Measurements from ENCODE around the gene RPS6KA5. TPM values are rescaled to one million over a fixed set of nuclear protein-coding genes. Genes with fewer than 3 reads are reported as not detected.

Gene RPS6KA5
- 15.7 and 15.9 TPM in 2 replicates for polyA plus RNA-seq (2013)

GRCh38 chr14:91060351-91061055, at the start of gene RPS6KA5:
Gene RPS6KA5, minus strand, starts transcription at chr14:91060641. Its CDS starts 207 bp downstream, at chr14:91060434.
- Histone ChIP-seq H3K9ac (ENCODE audit: low read length) (peak within 1 kb of the TSS; percentile 89), H2AK5ac (ENCODE audit: low read length) (no peak within 1 kb of the TSS), H3K27ac (ENCODE audit: low read depth, low read length) (peak within 1 kb of the TSS; percentile 87), H3K23ac (ENCODE audit: low read length) (no peak within 1 kb of the TSS), H2BK12ac (ENCODE audit: low read length) (no peak within 1 kb of the TSS), H3K27me3 (ENCODE audit: insufficient read depth, low read length) (no peaks in the 10 kb centered on the region), H3K9me3 (ENCODE audit: insufficient read depth, low read depth, low read length) (no peaks in the 10 kb centered on the region), H3K79me2 (ENCODE audit: control insufficient read depth, insufficient read depth, low read length, poor library complexity) (peaks cover 4% of the 10 kb centered on the region), H3K79me1 (ENCODE audit: low read length) (peaks cover 5% of the 10 kb centered on the region), H2AFZ (ENCODE audit: insufficient read depth, low read length, poor library complexity) (peak within 1 kb of the TSS; percentile 66), H4K8ac (ENCODE audit: low read depth, low read length) (peak within 1 kb of the TSS; percentile 55), H4K12ac (ENCODE audit: low read depth, low read length) (no peak within 1 kb of the TSS), H3K4me1 (ENCODE audit: control insufficient read depth in 1 of 2, insufficient read depth in 2 of 2, low read length in 2 of 2) (no peaks in the 10 kb centered on the region), H2BK120ac (ENCODE audit: insufficient read depth, low read length, poor library complexity) (no peak within 1 kb of the TSS), H3K36me3 (ENCODE audit: control insufficient read depth in 1 of 2, insufficient read depth in 2 of 2, low read length in 2 of 2) (no peaks in the 10 kb centered on the region), H3K4me2 (ENCODE audit: low read length) (peak within 1 kb of the TSS; percentile 96), H3K4ac (ENCODE audit: low read depth, low read length) (peak within 1 kb of the TSS; percentile 3), H4K91ac (ENCODE audit: low read depth, low read length) (no peak within 1 kb of the TSS), H3K18ac (ENCODE audit: low read length) (peak within 1 kb of the TSS; percentile 16), H2BK5ac (ENCODE audit: low read depth, low read length, poor library complexity) (peak within 1 kb of the TSS; percentile 39), H3K4me3 (ENCODE audit: low read depth, low read length) (peak within 1 kb of the TSS; percentile 93), H3K14ac (ENCODE audit: low read length) (peak within 1 kb of the TSS; percentile 40)
- no CpG with 5 or more reads among the region's 71 CpGs for WGBS (ENCODE audit: extremely low coverage, insufficient coverage, insufficient read length)
- DNase-seq, result peak; percentile 100

GRCh38 chr14:91108941-91109611, 48.6 kb upstream of the RPS6KA5 start:
- no peak overlapping the region for H3K4me2 ChIP-seq (ENCODE audit: low read length)
- no peak overlapping the region for H4K12ac ChIP-seq (ENCODE audit: low read depth, low read length)
- no peak overlapping the region for H3K9ac ChIP-seq (ENCODE audit: low read length)
- no peak overlapping the region for H2AK5ac ChIP-seq (ENCODE audit: low read length)
- H3K9me3 ChIP-seq (ENCODE audit: insufficient read depth, low read depth, low read length), result no peaks in the 10 kb centered on the region
- no CpG with 5 or more reads among the region's 7 CpGs for WGBS (ENCODE audit: extremely low coverage, insufficient coverage, insufficient read length)
- no peak overlapping the region for H2BK120ac ChIP-seq (ENCODE audit: insufficient read depth, low read length, poor library complexity)
- H2AFZ ChIP-seq (ENCODE audit: insufficient read depth, low read length, poor library complexity), result no peak overlapping the region
- H2BK5ac ChIP-seq (ENCODE audit: low read depth, low read length, poor library complexity), result no peak overlapping the region
- H4K8ac ChIP-seq (ENCODE audit: low read depth, low read length), result no peak overlapping the region
- peaks cover 5 to 6% of the 10 kb centered on the region in 2 experiments for H3K4me1 ChIP-seq (ENCODE audit: control insufficient read depth in 1 of 2, insufficient read depth in 2 of 2, low read length in 2 of 2)
- no peak overlapping the region for H3K27ac ChIP-seq (ENCODE audit: low read depth, low read length)
- no peaks in the 10 kb centered on the region for H3K27me3 ChIP-seq (ENCODE audit: insufficient read depth, low read length)
- H3K79me1 ChIP-seq (ENCODE audit: low read length), result peaks cover 6% of the 10 kb centered on the region
- H3K36me3 ChIP-seq (ENCODE audit: control insufficient read depth in 1 of 2, insufficient read depth in 2 of 2, low read length in 2 of 2), result no peaks in the 10 kb centered on the region
- H3K14ac ChIP-seq (ENCODE audit: low read length), result no peak overlapping the region
- no peak overlapping the region for H3K4me3 ChIP-seq (ENCODE audit: low read depth, low read length)
- H3K79me2 ChIP-seq (ENCODE audit: control insufficient read depth, insufficient read depth, low read length, poor library complexity), result peaks cover 2% of the 10 kb centered on the region
- peak overlapping the region; percentile 39 for H4K91ac ChIP-seq (ENCODE audit: low read depth, low read length)
- no peak overlapping the region for H3K18ac ChIP-seq (ENCODE audit: low read length)
- no peak overlapping the region for H2BK12ac ChIP-seq (ENCODE audit: low read length)
- H3K4ac ChIP-seq (ENCODE audit: low read depth, low read length), result no peak overlapping the region
- no peak overlapping the region for H3K23ac ChIP-seq (ENCODE audit: low read length)
- DNase-seq, result peak in 1 of 2 donors; percentile 46

- H2AK5ac ChIP-seq (ENCODE audit: low read length), result no peak overlapping the region
- H3K4me2 ChIP-seq (ENCODE audit: low read length), result no peak overlapping the region
- no peak overlapping the region for H4K8ac ChIP-seq (ENCODE audit: low read depth, low read length)
- no peak overlapping the region for H2BK5ac ChIP-seq (ENCODE audit: low read depth, low read length, poor library complexity)
- H2BK12ac ChIP-seq (ENCODE audit: low read length), result no peak overlapping the region
- no peak overlapping the region for H2BK120ac ChIP-seq (ENCODE audit: insufficient read depth, low read length, poor library complexity)
- H4K12ac ChIP-seq (ENCODE audit: low read depth, low read length), result no peak overlapping the region
- H3K23ac ChIP-seq (ENCODE audit: low read length), result no peak overlapping the region
- H3K79me1 ChIP-seq (ENCODE audit: low read length), result no peaks in the 10 kb centered on the region
- H3K18ac ChIP-seq (ENCODE audit: low read length), result no peak overlapping the region
- no peaks in the 10 kb centered on the region for H3K27me3 ChIP-seq (ENCODE audit: insufficient read depth, low read length)
- H3K9ac ChIP-seq (ENCODE audit: low read length), result no peak overlapping the region
- no peak for DNase-seq
- no peak overlapping the region for H3K4ac ChIP-seq (ENCODE audit: low read depth, low read length)
- H3K36me3 ChIP-seq (ENCODE audit: control insufficient read depth in 1 of 2, insufficient read depth in 2 of 2, low read length in 2 of 2), result no peaks in the 10 kb centered on the region
- no peak overlapping the region for H3K27ac ChIP-seq (ENCODE audit: low read depth, low read length)
- no peak overlapping the region for H4K91ac ChIP-seq (ENCODE audit: low read depth, low read length)
- no peaks in the 10 kb centered on the region for H3K79me2 ChIP-seq (ENCODE audit: control insufficient read depth, insufficient read depth, low read length, poor library complexity)
- WGBS (ENCODE audit: extremely low coverage, insufficient coverage, insufficient read length), result no CpG with 5 or more reads among the region's 8 CpGs
- no peaks in the 10 kb centered on the region for H3K4me1 ChIP-seq (ENCODE audit: control insufficient read depth in 1 of 2, insufficient read depth in 2 of 2, low read length in 2 of 2)
- H3K14ac ChIP-seq (ENCODE audit: low read length), result no peak overlapping the region
- H3K4me3 ChIP-seq (ENCODE audit: low read depth, low read length), result no peak overlapping the region
- no peak overlapping the region for H2AFZ ChIP-seq (ENCODE audit: insufficient read depth, low read length, poor library complexity)
- peaks cover 1% of the 10 kb centered on the region for H3K9me3 ChIP-seq (ENCODE audit: insufficient read depth, low read depth, low read length)
Measured at GRCh38 chr14:91103116-91103515, 42.7 kb upstream of the RPS6KA5 start.

GRCh38 chr14:91100102-91100501, 39.7 kb upstream of the RPS6KA5 start:
- H2AK5ac ChIP-seq (ENCODE audit: low read length), result no peak overlapping the region
- H4K91ac ChIP-seq (ENCODE audit: low read depth, low read length), result no peak overlapping the region
- no peaks in the 10 kb centered on the region for H3K4me1 ChIP-seq (ENCODE audit: control insufficient read depth in 1 of 2, insufficient read depth in 2 of 2, low read length in 2 of 2)
- H3K79me2 ChIP-seq (ENCODE audit: control insufficient read depth, insufficient read depth, low read length, poor library complexity), result no peaks in the 10 kb centered on the region
- H3K4me3 ChIP-seq (ENCODE audit: low read depth, low read length), result no peak overlapping the region
- H3K27ac ChIP-seq (ENCODE audit: low read depth, low read length), result no peak overlapping the region
- no peak overlapping the region for H3K4me2 ChIP-seq (ENCODE audit: low read length)
- H2BK12ac ChIP-seq (ENCODE audit: low read length), result no peak overlapping the region
- WGBS (ENCODE audit: extremely low coverage, insufficient coverage, insufficient read length), result no CpG with 5 or more reads among the region's 5 CpGs
- no peaks in the 10 kb centered on the region for H3K36me3 ChIP-seq (ENCODE audit: control insufficient read depth in 1 of 2, insufficient read depth in 2 of 2, low read length in 2 of 2)
- H2AFZ ChIP-seq (ENCODE audit: insufficient read depth, low read length, poor library complexity), result no peak overlapping the region
- no peak overlapping the region for H3K14ac ChIP-seq (ENCODE audit: low read length)
- DNase-seq, result no peak
- H4K8ac ChIP-seq (ENCODE audit: low read depth, low read length), result no peak overlapping the region
- no peak overlapping the region for H3K18ac ChIP-seq (ENCODE audit: low read length)
- no peaks in the 10 kb centered on the region for H3K27me3 ChIP-seq (ENCODE audit: insufficient read depth, low read length)
- peaks cover 1% of the 10 kb centered on the region for H3K9me3 ChIP-seq (ENCODE audit: insufficient read depth, low read depth, low read length)
- H3K23ac ChIP-seq (ENCODE audit: low read length), result no peak overlapping the region
- no peak overlapping the region for H2BK120ac ChIP-seq (ENCODE audit: insufficient read depth, low read length, poor library complexity)
- no peak overlapping the region for H3K4ac ChIP-seq (ENCODE audit: low read depth, low read length)
- no peak overlapping the region for H2BK5ac ChIP-seq (ENCODE audit: low read depth, low read length, poor library complexity)
- H4K12ac ChIP-seq (ENCODE audit: low read depth, low read length), result no peak overlapping the region
- H3K9ac ChIP-seq (ENCODE audit: low read length), result no peak overlapping the region
- no peaks in the 10 kb centered on the region for H3K79me1 ChIP-seq (ENCODE audit: low read length)
